GM18870 (cell line): ENCODE data around the gene AJAP1.

Experiments used
- ATAC-seq: cut with Tn5 transposase; IDR thresholded peaks from one replicate; pipeline ENCODE4 v1.9.1; 2021; ENCODE audit warnings: moderate library complexity; ENCODE audit not compliant: unreplicated experiment

The AJAP1 gene

GRCh38 chr1:4630561-4630960, 23.8 kb upstream of the AJAP1 start:
- ATAC-seq: no peak

- ATAC-seq: no peak
Observed at GRCh38 chr1:4631321-4631720, 23.1 kb upstream of the AJAP1 start.

GRCh38 chr1:4633346-4633745, 21.1 kb upstream of the AJAP1 start:
- ATAC-seq: no peak

- no peak for ATAC-seq
Observed at GRCh38 chr1:4634156-4634792, 20.1 kb upstream of the AJAP1 start.

GRCh38 chr1:4634793-4635406, 19.5 kb upstream of the AJAP1 start:
- ATAC-seq: no peak

- ATAC-seq: no peak
Observed at GRCh38 chr1:4636186-4636585, 18.2 kb upstream of the AJAP1 start.

- no peak for ATAC-seq
Observed at GRCh38 chr1:4636644-4637380, 17.6 kb upstream of the AJAP1 start.

- ATAC-seq: no peak
Observed at GRCh38 chr1:4637616-4638344, 16.6 kb upstream of the AJAP1 start.

- ATAC-seq: no peak
Observed at GRCh38 chr1:4638345-4638729, 16.1 kb upstream of the AJAP1 start.

- no peak for ATAC-seq
Observed at GRCh38 chr1:4640931-4641330, 13.5 kb upstream of the AJAP1 start.

GRCh38 chr1:4647391-4647790, 7.0 kb upstream of the AJAP1 start:
- ATAC-seq: no peak

GRCh38 chr1:4648657-4649056, 5.8 kb upstream of the AJAP1 start:
- no peak for ATAC-seq

GRCh38 chr1:4650481-4650880, 3.9 kb upstream of the AJAP1 start:
- ATAC-seq: no peak

- no peak for ATAC-seq
Observed at GRCh38 chr1:4650981-4651380, 3.4 kb upstream of the AJAP1 start.

- no peak for ATAC-seq
Observed at GRCh38 chr1:4652631-4653327, 1.6 kb upstream of the AJAP1 start.

GRCh38 chr1:4653328-4653660, 1.1 kb upstream of the AJAP1 start:
- ATAC-seq: no peak

- no peak for ATAC-seq
Observed at GRCh38 chr1:4654764-4655673, 610 bp downstream of the AJAP1 start.

- no peak for ATAC-seq
Observed at GRCh38 chr1:4655674-4656532, 1.5 kb downstream of the AJAP1 start.

GRCh38 chr1:4656533-4657140, 2.2 kb downstream of the AJAP1 start:
- ATAC-seq: no peak
